Adrenal gland (tissue), 12 donors: Measurements from ENCODE around the gene HBG2. TPM values are rescaled to one million over a fixed set of nuclear protein-coding genes. Genes with fewer than 3 reads are reported as not detected.

ENCODE experiments used
- DNase-seq, 7 donors: peaks; one replicate each; pipeline ENCODE4 v3.0.0-alpha.2; 2019 to 2020
- H3K27ac ChIP-seq, 5 donors: fragments of 200-600 bp; sonication (generic) in 4 of 5; 1 replicate in 3 of 5; 2 replicates in 2 of 5; pipeline versions ENCODE4 v1.5.1 to v1.8.0; 2016 to 2020; ENCODE audit warnings: mild to moderate bottlenecking in 1 of 5
- H3K27me3 ChIP-seq: fragments of 200-600 bp; 2 replicates; pipeline ENCODE4 v1.8.0; 2021
- H3K36me3 ChIP-seq, 2 donors: fragments of 200-600 bp; replicated peaks in 1 of 2; 1 replicate in 1 of 2; 2 replicates in 1 of 2; pipeline versions ENCODE4 v1.5.1 to v1.8.0; 2018 to 2022
- H3K4me1 ChIP-seq, 2 donors: fragments of 200-600 bp; replicated peaks in 1 of 2; 1 replicate in 1 of 2; 2 replicates in 1 of 2; pipeline versions ENCODE4 v1.5.1 to v1.8.0; 2018 to 2021
- H3K4me3 ChIP-seq, 4 donors: fragments of 200-600 bp; sonication (generic) in 3 of 4; one replicate each; pipeline ENCODE4 v1.5.1; 2016 to 2018
- H3K9me3 ChIP-seq, 3 donors: fragments of 200-600 bp; sonication (generic) in 1 of 3; replicated peaks in 1 of 3; 1 replicate in 2 of 3; 2 replicates in 1 of 3; pipeline versions ENCODE4 v1.5.1 to v1.8.0; 2016 to 2021
- POLR2A ChIP-seq, 2 donors: fragments of 450-650 bp; IDR thresholded peaks; one replicate each; pipeline ENCODE4 v1.6.1; 2017; ENCODE audit warnings: antibody characterized with exemption in 2 of 2, mild to moderate bottlenecking in 2 of 2, moderate library complexity in 1 of 2
- WGBS, 4 donors: extraction: QIAGEN DNeasy Blood & Tissue Kit in 2 of 4; methylation state at CpG; one replicate each; pipeline versions ENCODE4 v1.1.5 to v1.1.7; 2013 to 2017; 5-methylcytosine and 5-hydroxymethylcytosine counted together
- intact Hi-C, 2 donors: fragments of 100-400 bp; cut with DNase I; formaldehyde crosslinking; loops; one replicate each; pipeline versions ENCODE4 v1.14.1 to v1.15.0; 2022 to 2023
- polyA plus RNA-seq, 3 donors: library from polyadenylated mRNA; stranded (reverse); fragments of 200-250 nt in 2 of 3; fragments of 350-450 nt in 1 of 3; fragmentation: Illumina TruSeq in 1 of 3; extraction: RNeasy Lipid Tissue Mini Kit (QIAGEN cat#74804) in 1 of 3; gene quantifications; one replicate each; pipeline ENCODE4 v1.2.3, GENCODE V29; 2013 to 2014
- total RNA-seq, 9 donors: library from RNA; depleted of rRNA in 4 of 9; stranded (reverse); fragments of >200 nt in 4 of 9; fragments of 120-200 nt in 1 of 9; fragmentation: NEBNext Ultra II Directional in 1 of 9; extraction: Animal tissue kit (Norgen Biotek cat#: 25700) in 1 of 9; gene quantifications; one replicate each; pipeline versions ENCODE4 v1.1.0 to v1.2.4, GENCODE V29; 2013 to 2023
- TF ChIP-seq, protein P1 (sequence below), 6 experiments: fragments of 450-650 bp in 4 of 6; fragments of 200-600 bp in 2 of 6; sonication (generic) in 1 of 6; IDR thresholded peaks; 1 replicate in 5 of 6; 2 replicates in 1 of 6; pipeline versions ENCODE4 v1.5.1 to v1.8.0; 2016 to 2021; ENCODE audit warnings: antibody characterized with exemption in 6 of 6, mild to moderate bottlenecking in 2 of 6, moderate library complexity in 1 of 6
- donor health status: healthy with polysubstance abuse.
- donor health status: Bipolar disorder and iron deficiency.
- donor health status: DM: yes; HTN: yes; CAD: no.
- donor health status: DM: no; HTN: no; CAD: no.
- donor health status: DM: no; HTN: no; CAD: no.
- donor health status: DM: yes; HTN: yes; CAD: no.

Gene HBG2
- total and polyA plus RNA-seq, 12 donors, result 0.51 to 9,973 (median 10.0) TPM; not detected in 7

DNA sequence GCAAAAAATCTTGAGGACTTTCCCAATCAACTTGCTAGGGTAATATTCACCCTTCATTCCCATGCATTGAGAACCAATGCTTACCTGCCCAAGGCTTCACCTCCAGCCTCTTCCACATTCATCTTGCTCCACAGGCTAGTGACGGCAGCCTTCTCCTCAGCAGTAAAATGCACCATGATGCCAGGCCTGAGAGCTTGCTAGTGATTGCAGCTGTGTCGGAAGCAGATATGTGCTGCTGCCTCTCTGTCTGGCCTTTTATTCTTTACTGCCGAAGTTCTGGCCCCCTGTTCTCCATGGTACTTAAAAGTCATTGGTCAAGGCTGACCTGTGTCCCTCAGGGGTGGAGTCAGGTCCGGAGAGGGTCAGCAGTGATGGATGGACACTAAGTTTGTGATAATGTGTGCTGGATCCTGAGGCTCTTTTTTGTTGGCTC lies 15.2 kb upstream of the HBG2 start, which contains the start of gene HBE1:
Gene HBE1, minus strand, starts transcription at position 231 of the 433 bp plus-strand sequence. Its CDS starts 55 bp downstream, at position 176.
- H3K27me3 ChIP-seq, result no peaks in the 10 kb centered on the region
- intact Hi-C loops, result no loop called here

DNA sequence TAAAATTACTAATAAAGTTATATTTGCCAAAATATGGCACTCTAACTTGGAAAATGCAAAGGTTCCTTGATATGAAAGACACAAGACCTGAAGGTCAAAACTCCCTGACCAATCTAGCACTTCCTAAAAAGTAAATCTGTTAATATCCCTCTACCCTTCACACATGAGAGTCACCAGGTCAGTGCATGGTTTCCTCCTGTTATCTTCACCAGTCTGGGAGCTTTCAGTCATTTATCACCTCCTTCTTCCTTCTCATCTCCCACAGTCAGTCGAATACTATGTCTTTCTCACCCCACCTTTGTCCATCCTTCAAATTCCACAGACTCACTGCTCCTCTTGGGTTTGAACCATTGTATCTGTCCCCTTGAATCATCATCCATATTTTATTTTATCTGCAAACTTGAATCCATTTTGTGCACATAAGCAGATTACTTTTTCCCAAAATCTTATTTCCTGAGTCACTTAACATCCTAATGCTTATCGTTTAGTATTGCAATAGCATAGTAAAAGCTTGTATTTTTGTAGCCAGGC lies 12.5 kb upstream of the HBG2 start:
- no peaks in the 10 kb centered on the region for H3K27me3 ChIP-seq
- H3K9me3 ChIP-seq, result no peaks in the 10 kb centered on the region
- no peak for DNase-seq
- intact Hi-C loops, result no loop called here
- no peaks in the 10 kb centered on the region for H3K36me3 ChIP-seq
- TF ChIP-seq POLR2A (IDR thresholded peaks at IDR 0.05), result no peak
- no peak overlapping the region for H3K4me3 ChIP-seq
- no peaks in the 10 kb centered on the region for H3K4me1 ChIP-seq
- WGBS, 4 donors, result 66 to 77% (median 74%) methylated on average over 2 of the region's 2 CpGs
- no peak overlapping the region for H3K27ac ChIP-seq

More for the DNA sequence above, 15.2 kb upstream of the HBG2 start, which contains the start of gene HBE1:
- no peak within 1 kb of the TSS for H3K27ac ChIP-seq
- TF ChIP-seq POLR2A (IDR thresholded peaks at IDR 0.05), result no peak
- TF ChIP-seq, protein P1, sequence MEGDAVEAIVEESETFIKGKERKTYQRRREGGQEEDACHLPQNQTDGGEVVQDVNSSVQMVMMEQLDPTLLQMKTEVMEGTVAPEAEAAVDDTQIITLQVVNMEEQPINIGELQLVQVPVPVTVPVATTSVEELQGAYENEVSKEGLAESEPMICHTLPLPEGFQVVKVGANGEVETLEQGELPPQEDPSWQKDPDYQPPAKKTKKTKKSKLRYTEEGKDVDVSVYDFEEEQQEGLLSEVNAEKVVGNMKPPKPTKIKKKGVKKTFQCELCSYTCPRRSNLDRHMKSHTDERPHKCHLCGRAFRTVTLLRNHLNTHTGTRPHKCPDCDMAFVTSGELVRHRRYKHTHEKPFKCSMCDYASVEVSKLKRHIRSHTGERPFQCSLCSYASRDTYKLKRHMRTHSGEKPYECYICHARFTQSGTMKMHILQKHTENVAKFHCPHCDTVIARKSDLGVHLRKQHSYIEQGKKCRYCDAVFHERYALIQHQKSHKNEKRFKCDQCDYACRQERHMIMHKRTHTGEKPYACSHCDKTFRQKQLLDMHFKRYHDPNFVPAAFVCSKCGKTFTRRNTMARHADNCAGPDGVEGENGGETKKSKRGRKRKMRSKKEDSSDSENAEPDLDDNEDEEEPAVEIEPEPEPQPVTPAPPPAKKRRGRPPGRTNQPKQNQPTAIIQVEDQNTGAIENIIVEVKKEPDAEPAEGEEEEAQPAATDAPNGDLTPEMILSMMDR (IDR thresholded peaks at IDR 0.05), result no peak
- WGBS, 4 donors, result 36 to 48% (median 44%) methylated on average over 4 of the region's 4 CpGs
- H3K4me3 ChIP-seq, result no peak within 1 kb of the TSS
- no peak for DNase-seq
- no peaks in the 10 kb centered on the region for H3K9me3 ChIP-seq
- H3K36me3 ChIP-seq, result no peaks in the 10 kb centered on the region
- no peaks in the 10 kb centered on the region for H3K4me1 ChIP-seq

DNA sequence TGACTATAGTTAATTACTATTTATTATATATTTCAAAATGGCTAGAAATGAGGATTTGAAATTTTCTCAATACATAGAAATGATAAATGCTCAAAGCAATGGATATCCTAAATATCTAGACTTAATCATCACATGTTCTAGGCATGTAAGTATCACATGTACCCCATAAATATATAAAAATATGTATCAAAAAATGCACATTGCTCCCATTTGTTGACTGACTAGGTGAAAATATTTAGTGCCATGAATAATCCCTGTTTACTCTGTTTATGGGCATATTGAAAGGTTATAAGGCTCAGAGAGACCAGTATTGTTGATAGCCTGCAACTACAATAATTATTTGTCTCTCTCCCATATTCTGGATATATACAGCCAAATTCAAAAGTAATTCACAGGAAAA lies 12.0 kb upstream of the HBG2 start:
- no peak overlapping the region for H3K27ac ChIP-seq
- H3K9me3 ChIP-seq, result no peaks in the 10 kb centered on the region
- no peak overlapping the region for H3K4me3 ChIP-seq
- DNase-seq, result no peak
- H3K27me3 ChIP-seq, result no peaks in the 10 kb centered on the region
- TF ChIP-seq, protein P1 (IDR thresholded peaks at IDR 0.05), result no peak
- TF ChIP-seq POLR2A (IDR thresholded peaks at IDR 0.05), result no peak
- no peaks in the 10 kb centered on the region for H3K36me3 ChIP-seq
- no peaks in the 10 kb centered on the region for H3K4me1 ChIP-seq
- intact Hi-C loops, result no loop called here

DNA sequence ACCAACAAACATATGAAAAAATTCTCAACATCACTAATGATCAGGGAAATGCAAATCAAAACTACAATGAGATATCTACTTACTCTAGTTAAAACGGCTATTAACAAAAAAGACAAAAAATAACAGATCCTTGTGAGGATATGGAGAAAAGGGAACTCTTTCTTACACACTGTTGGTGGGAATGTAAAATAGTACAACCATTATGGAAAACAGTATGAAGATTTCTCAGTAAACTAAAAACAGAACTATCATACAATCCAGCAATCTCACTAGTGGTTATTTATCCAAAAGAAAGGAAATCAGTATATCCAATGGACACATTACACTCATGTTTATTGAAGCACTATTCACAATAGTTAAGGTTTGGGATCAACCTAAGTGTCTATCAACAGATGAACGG lies 11.3 kb upstream of the HBG2 start:
- TF ChIP-seq, protein P1 (IDR thresholded peaks at IDR 0.05), result no peak
- no peak for TF ChIP-seq POLR2A (IDR thresholded peaks at IDR 0.05)
- Histone ChIP-seq H3K27ac (no peak overlapping the region), H3K4me1 (no peaks in the 10 kb centered on the region), H3K27me3 (no peaks in the 10 kb centered on the region), H3K9me3 (no peaks in the 10 kb centered on the region), H3K4me3 (no peak overlapping the region), H3K36me3 (no peaks in the 10 kb centered on the region)
- no peak for DNase-seq
- intact Hi-C loops, result no loop called here
- WGBS, 4 donors, result 38 to 58% (median 46%) methylated on average over 2 of the region's 2 CpGs
